Urinary bladder (tissue), 4 donors: ENCODE data around the gene SEC14L1. TPM values are rescaled to one million over a fixed set of nuclear protein-coding genes. Genes with fewer than 3 reads are reported as not detected.

Experiments used
- DNase-seq: peaks from one replicate; pipeline ENCODE4 v3.0.0-alpha.2; 2015; ENCODE audit errors: extremely low spot score
- H3K27ac ChIP-seq: one replicate; pipeline ENCODE4 v1.5.1; 2013; ENCODE audit warnings: low read depth, mild to moderate bottlenecking, moderate library complexity
- H3K36me3 ChIP-seq: one replicate; pipeline ENCODE4 v1.6.1; 2013; ENCODE audit warnings: mild to moderate bottlenecking, moderate library complexity; ENCODE audit not compliant: insufficient read depth
- H3K4me1 ChIP-seq: one replicate; pipeline ENCODE4 v1.6.1; 2013; ENCODE audit warnings: mild to moderate bottlenecking, moderate library complexity; ENCODE audit not compliant: insufficient read depth
- H3K4me3 ChIP-seq: one replicate; pipeline ENCODE4 v1.5.1; 2013; ENCODE audit warnings: low read depth, low read length
- WGBS: extraction: QIAGEN DNeasy Blood & Tissue Kit; methylation state at CpG from one replicate; pipeline ENCODE4 v1.1.7; 2013; 5-methylcytosine and 5-hydroxymethylcytosine counted together
- polyA plus RNA-seq: library from polyadenylated mRNA; stranded (reverse); fragments of 200-250 nt; gene quantifications from one replicate; pipeline ENCODE4 v1.2.3, GENCODE V29; 2013
- total RNA-seq: library from RNA; depleted of rRNA; stranded (reverse); fragments of >200 nt; gene quantifications from one replicate; pipeline ENCODE4 v1.2.3, GENCODE V29; 2014
- donor health status: healthy with polysubstance abuse.
- donor health status: healthy.

Gene SEC14L1
- total and polyA plus RNA-seq, 2 donors = 48.9 to 50.9 TPM

GRCh38 chr17:77231076-77231871 lies 90.5 kb downstream of the SEC14L1 start:
- Histone ChIP-seq H3K36me3 (no peaks in the 10 kb centered on the region), H3K27ac (no peak overlapping the region), H3K4me3 (no peak overlapping the region), H3K4me1 (no peaks in the 10 kb centered on the region)
- no peak for DNase-seq
- 93% methylated on average over 11 of the region's 11 CpGs for WGBS

GRCh38 chr17:77233127-77233526 lies 92.4 kb downstream of the SEC14L1 start:
- 94% methylated on average over 10 of the region's 10 CpGs for WGBS
- no peak overlapping the region for H3K27ac ChIP-seq
- H3K4me1 ChIP-seq = no peaks in the 10 kb centered on the region
- H3K4me3 ChIP-seq = no peak overlapping the region
- DNase-seq = no peak
- no peaks in the 10 kb centered on the region for H3K36me3 ChIP-seq

GRCh38 chr17:77233635-77234334 lies 93.0 kb downstream of the SEC14L1 start:
- 80% methylated on average over 21 of the region's 21 CpGs for WGBS
- H3K4me1 ChIP-seq = no peaks in the 10 kb centered on the region
- no peak overlapping the region for H3K27ac ChIP-seq
- no peaks in the 10 kb centered on the region for H3K36me3 ChIP-seq
- DNase-seq = no peak
- H3K4me3 ChIP-seq = no peak overlapping the region

- no peak for DNase-seq
- Histone ChIP-seq H3K4me3 (no peak overlapping the region), H3K27ac (no peak overlapping the region)
Measured at GRCh38 chr17:77234695-77235094, 93.9 kb downstream of the SEC14L1 start.

GRCh38 chr17:77235370-77235941 lies 94.7 kb downstream of the SEC14L1 start:
- no peaks in the 10 kb centered on the region for H3K4me1 ChIP-seq
- H3K36me3 ChIP-seq = no peaks in the 10 kb centered on the region
- peak overlapping the region; percentile 39 for H3K27ac ChIP-seq
- DNase-seq = peak; percentile 36
- 14% methylated on average over 15 of the region's 15 CpGs for WGBS
- no peak overlapping the region for H3K4me3 ChIP-seq

More at GRCh38 chr17:77234695-77235094, 93.9 kb downstream of the SEC14L1 start:
- WGBS = 89% methylated on average over 9 of the region's 9 CpGs
- H3K4me1 ChIP-seq = no peaks in the 10 kb centered on the region
- H3K36me3 ChIP-seq = no peaks in the 10 kb centered on the region

GRCh38 chr17:77237232-77238008 lies 96.7 kb downstream of the SEC14L1 start:
- WGBS = 86% methylated on average over 13 of the region's 13 CpGs
- Histone ChIP-seq H3K4me3 (no peak overlapping the region), H3K27ac (no peak overlapping the region), H3K36me3 (no peaks in the 10 kb centered on the region), H3K4me1 (no peaks in the 10 kb centered on the region)
- no peak for DNase-seq

- 91% methylated on average over 15 of the region's 15 CpGs for WGBS
- no peak for DNase-seq
- no peaks in the 10 kb centered on the region for H3K4me1 ChIP-seq
- H3K27ac ChIP-seq = no peak overlapping the region
- no peaks in the 10 kb centered on the region for H3K36me3 ChIP-seq
- H3K4me3 ChIP-seq = no peak overlapping the region
Measured at GRCh38 chr17:77240976-77241375, 100.2 kb downstream of the SEC14L1 start.

GRCh38 chr17:77242118-77242851 lies 101.5 kb downstream of the SEC14L1 start:
- 66% methylated on average over 23 of the region's 23 CpGs for WGBS
- Histone ChIP-seq H3K4me1 (no peaks in the 10 kb centered on the region), H3K27ac (no peak overlapping the region), H3K4me3 (no peak overlapping the region), H3K36me3 (no peaks in the 10 kb centered on the region)
- DNase-seq = no peak

- Histone ChIP-seq H3K4me3 (no peak overlapping the region), H3K4me1 (no peaks in the 10 kb centered on the region), H3K27ac (no peak overlapping the region), H3K36me3 (no peaks in the 10 kb centered on the region)
- WGBS = 83% methylated on average over 18 of the region's 18 CpGs
- no peak for DNase-seq
Measured at GRCh38 chr17:77245162-77245926, 104.6 kb downstream of the SEC14L1 start.

GRCh38 chr17:77246110-77247047 lies 105.6 kb downstream of the SEC14L1 start:
- 24% methylated on average over 34 of the region's 34 CpGs for WGBS

GRCh38 chr17:77247048-77247541 lies 106.3 kb downstream of the SEC14L1 start:
- no peak overlapping the region for H3K27ac ChIP-seq

More at GRCh38 chr17:77246110-77247047, 105.6 kb downstream of the SEC14L1 start:
- H3K36me3 ChIP-seq = no peaks in the 10 kb centered on the region
- H3K27ac ChIP-seq = no peak overlapping the region
- peak overlapping the region; percentile 50 for H3K4me3 ChIP-seq
- H3K4me1 ChIP-seq = no peaks in the 10 kb centered on the region
- DNase-seq = no peak

More at GRCh38 chr17:77247048-77247541, 106.3 kb downstream of the SEC14L1 start:
- Histone ChIP-seq H3K4me3 (peak overlapping the region; percentile 50), H3K36me3 (no peaks in the 10 kb centered on the region), H3K4me1 (no peaks in the 10 kb centered on the region)
- DNase-seq = peak; percentile 43
- under 1% methylated on average over 51 of the region's 51 CpGs for WGBS
